ENCODE measurements around the gene EFNA5.

GRCh38 chr5:107331312-107331711 is 339.4 kb downstream of the EFNA5 start:
- no peak for TF ChIP-seq ZFP37 (CRISPR knock-in tag; IDR thresholded peaks at IDR 0.05; ENCODE audit: borderline replicate concordance)
- no peak for TF ChIP-seq PHF8 (CRISPR knock-in tag; IDR thresholded peaks at IDR 0.05)
- TF ChIP-seq, protein P1, sequence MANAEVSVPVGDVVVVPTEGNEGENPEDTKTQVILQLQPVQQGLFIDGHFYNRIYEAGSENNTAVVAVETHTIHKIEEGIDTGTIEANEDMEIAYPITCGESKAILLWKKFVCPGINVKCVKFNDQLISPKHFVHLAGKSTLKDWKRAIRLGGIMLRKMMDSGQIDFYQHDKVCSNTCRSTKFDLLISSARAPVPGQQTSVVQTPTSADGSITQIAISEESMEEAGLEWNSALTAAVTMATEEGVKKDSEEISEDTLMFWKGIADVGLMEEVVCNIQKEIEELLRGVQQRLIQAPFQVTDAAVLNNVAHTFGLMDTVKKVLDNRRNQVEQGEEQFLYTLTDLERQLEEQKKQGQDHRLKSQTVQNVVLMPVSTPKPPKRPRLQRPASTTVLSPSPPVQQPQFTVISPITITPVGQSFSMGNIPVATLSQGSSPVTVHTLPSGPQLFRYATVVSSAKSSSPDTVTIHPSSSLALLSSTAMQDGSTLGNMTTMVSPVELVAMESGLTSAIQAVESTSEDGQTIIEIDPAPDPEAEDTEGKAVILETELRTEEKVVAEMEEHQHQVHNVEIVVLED (CRISPR knock-in tag; IDR thresholded peaks at IDR 0.05; ENCODE audit: borderline replicate concordance): no peak

Measured in HepG2 (cell line).